Raji (cell line): Measurements from ENCODE around the gene COQ7.

Source experiments
- POLR2A ChIP-seq: IDR thresholded peaks from 2 replicates; pipeline ENCODE4 v1.6.1; 2011; ENCODE audit warnings: low read depth, low read length, control low read depth; ENCODE audit not compliant: insufficient read depth

The COQ7 gene

GRCh38 chr16:19116711-19117449, 49.5 kb downstream of the COQ7 start:
- no peak for TF ChIP-seq POLR2A

- TF ChIP-seq POLR2A: peak; percentile 35; the same call in 1 of the 2 replicates
Observed at GRCh38 chr16:19118938-19119431, 51.6 kb downstream of the COQ7 start.

- TF ChIP-seq POLR2A: no peak
Observed at GRCh38 chr16:19119564-19119963, 52.1 kb downstream of the COQ7 start.

GRCh38 chr16:19123535-19124178, 56.2 kb downstream of the COQ7 start:
- TF ChIP-seq POLR2A: no peak

GRCh38 chr16:19126300-19126699, 58.9 kb downstream of the COQ7 start:
- no peak for TF ChIP-seq POLR2A

GRCh38 chr16:19127205-19127604, 59.8 kb downstream of the COQ7 start:
- no peak for TF ChIP-seq POLR2A

GRCh38 chr16:19127674-19128131, 60.3 kb downstream of the COQ7 start:
- no peak for TF ChIP-seq POLR2A

- TF ChIP-seq POLR2A: no peak
Observed at GRCh38 chr16:19128454-19129200, 61.2 kb downstream of the COQ7 start.
